Amniotic epithelial cell (primary cell): ENCODE measurements around the gene XPNPEP2.
A peak's percentile ranks its signal among the peaks of the same experiment; 100 is the strongest.

ENCODE experiments used
- DNase-seq: peaks from one replicate; pipeline ENCODE4 v3.0.0-alpha.2; 2010; ENCODE audit warnings: low read depth

XPNPEP2 gene

DNA sequence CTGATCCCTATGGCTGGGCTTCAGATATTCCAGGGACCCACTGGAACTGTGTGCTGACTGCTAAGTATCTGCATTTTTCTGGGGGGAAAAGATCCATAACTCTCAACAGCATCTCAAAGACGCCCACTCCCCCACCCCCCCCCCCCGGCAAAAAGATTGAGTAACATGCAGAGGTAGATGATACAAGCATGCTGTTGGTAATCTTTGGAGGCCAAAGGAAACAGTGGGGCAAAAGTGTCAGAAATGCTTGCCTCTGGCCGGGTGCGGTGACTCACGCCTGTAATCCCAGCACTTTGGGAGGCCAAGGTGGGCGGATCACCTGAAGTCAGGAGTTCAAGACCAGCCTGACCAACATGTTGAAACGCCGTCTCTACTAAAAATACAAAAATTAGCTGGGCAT, 12.2 kb downstream of the XPNPEP2 start:
- DNase-seq, result peak; percentile 54

DNA sequence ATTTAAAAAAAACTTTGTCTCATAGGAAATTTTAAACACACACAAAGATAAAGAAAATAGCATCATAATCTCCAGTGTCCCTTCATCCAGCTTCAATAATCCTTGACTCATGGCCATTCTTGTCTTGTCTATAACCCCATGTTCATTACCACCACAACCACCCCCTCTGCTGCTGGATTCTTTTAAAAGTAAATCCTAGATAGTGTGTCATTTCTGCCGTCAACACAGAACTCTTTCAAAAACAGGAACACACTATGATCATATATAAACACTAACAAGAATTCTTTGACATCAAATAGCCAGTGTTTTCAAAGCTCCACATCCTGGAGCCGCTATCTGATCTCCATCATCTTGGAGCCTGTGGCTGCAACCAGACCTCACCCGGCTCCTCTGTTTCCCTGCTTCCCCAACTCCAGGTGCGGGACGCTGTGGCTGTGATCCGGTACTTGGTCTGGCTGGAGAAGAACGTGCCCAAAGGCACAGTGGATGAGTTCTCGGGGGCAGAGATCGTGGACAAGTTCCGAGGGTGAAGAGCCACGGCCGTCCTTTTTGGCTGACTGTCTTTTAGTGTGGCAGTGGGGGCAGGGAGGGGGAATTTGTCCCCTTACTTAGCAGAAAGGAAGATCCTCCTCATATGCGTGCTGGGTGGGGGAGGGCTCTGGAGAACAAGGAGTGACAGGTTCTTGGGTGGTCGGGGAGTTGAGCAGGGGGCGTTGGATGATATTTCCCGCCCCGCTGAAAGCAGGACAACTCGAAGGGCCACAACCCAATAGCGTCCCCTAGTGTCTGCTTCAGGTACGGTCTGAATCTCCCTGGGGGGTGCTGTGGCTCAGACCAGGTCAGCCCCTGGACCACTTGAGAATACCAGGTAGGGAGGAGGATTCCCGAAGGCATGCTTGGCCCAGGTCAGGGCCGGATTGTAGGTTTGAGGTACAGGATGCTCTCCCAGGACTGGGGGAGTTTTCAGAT, 15.6 kb downstream of the XPNPEP2 start:
- DNase-seq, result peak; percentile 24

DNA sequence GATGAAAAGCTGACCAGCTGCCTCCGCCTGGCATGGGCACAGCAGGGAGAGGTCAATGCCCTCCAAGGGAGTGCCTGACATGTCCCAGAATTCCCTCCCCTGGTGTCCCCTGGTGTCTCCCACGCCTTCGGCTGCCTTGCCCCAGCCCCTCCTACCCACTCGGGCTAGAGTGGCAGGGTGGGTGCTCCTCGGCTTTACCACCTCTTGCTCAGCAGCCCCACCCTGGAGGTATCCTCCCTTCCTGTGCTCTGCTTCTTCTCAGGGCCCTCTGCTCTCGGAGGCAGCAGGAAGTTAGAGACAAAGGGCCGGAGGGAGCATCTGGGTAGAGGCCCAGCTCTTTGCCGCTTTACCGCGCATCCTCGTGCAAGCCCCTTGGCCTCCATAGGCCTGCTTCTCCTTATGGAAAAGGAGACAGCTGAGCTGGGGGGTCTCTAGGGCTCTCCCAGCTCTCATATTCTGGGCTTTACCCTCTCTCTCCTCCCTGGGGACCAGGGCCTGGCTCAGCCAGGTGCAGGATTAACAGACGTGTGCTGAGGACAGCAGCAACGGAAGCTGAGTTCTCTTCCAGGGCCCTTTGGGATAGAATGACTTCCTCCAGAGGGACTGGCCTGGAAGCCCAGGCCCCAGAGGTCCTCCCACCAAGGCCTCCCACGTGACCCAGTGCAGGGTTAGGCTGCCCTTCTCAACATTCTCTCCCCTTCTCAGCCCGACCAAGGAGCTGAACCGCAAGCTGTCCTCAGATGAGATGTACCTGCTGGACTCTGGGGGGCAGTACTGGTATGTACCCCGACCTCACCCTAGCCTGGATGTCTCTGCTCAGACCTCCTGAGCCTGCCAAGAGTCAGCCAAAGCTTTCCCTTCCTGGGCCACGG, 17.2 kb downstream of the XPNPEP2 start:
- no peak for DNase-seq

DNA sequence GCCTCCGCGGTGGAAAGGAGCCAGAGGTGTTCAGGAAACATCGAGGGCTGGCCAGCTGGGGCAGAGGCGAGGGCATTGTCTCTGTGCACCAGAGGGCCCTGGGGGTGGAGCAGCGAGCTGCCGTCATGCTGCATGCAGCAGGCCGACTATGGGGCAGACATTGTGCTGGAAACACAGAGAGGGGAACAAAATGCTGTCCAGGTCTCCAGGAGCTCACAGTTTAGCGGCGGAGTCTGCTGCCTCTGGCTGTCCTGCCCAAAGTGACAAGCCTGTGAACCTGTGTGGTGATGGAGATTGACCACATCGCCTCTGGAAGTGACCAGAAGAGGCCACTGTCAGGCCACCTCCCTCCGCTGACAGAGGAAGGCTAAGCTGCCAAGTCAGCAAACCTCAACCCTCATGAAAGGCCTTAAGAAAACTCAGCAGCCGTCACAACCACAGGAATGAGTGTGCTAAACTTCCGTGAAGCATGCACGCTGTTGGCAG, 20.8 kb downstream of the XPNPEP2 start:
- DNase-seq, result peak; percentile 80

DNA sequence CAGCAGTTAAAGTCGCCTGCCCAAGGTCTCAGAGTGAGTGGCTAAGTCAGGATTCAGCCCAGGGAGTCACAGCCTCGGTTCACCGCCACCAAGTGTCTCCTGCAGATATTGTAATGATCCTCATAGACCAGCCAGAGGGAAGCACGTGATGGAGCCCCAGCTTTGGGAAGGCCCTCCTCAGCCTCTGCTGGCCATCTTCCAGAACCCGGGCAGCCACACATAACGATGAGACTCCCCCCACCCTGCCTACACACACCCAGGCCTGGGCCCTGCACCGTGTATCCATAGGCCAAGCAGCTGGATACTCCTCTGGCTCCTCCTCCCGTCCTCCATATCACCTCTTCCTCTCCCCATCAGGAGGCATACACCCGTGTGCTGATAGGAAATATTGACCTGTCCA, 21.4 kb downstream of the XPNPEP2 start:
- no peak for DNase-seq

DNA sequence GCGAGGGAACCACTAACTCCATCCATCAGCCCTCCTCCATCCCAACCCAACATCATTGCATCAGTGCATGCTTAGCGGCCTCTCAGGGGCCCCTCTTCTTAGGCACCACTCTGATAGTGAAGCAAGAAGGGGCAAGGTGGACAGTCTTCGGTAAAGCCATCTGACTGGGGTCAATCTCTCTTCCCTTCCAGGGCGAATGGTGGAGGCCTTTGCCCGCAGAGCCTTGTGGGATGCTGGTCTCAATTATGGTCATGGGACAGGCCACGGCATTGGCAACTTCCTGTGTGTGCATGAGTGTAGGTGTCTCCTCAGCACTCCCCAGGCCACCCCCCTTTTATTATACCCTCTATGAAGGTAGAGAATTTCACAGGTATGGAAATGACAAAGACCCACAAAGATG, 22.2 kb downstream of the XPNPEP2 start:
- no peak for DNase-seq

DNA sequence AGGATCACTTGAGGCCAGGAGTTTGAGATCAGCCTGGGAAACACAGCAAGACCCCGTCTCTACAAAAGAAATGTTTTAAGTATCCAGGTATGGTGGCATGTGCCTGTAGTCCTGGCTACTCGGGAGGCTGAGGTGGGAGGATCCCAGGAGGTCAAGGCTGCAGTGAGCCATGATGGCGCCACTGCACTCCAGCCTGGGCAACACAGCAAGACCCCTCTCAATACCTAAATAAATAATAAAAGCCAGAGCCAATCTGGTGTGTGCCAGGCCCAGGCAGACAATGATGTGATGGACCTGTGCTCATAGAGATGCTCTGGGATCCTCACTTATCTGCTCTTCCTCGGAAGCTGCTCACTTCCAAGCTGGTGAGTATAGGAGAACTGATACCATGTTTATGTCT, 22.8 kb downstream of the XPNPEP2 start:
- no peak for DNase-seq

DNA sequence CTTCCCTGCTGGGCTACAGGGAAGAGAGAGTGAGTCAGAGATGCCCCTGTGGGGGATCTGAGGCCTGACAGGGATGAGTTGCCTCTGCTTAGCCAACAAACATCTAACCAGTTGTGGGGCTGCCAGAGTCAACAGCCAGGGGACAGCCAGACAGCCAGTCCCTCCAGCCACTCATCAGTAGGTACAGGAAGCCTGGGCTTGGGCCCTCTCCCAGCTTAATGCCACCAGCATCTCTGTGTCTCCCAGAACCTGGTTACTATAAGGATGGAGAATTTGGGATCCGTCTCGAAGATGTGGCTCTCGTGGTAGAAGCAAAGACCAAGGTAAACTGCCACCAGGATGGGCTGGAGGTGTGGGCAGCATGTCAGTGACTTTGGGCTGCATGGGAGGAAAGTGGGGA, 23.7 kb downstream of the XPNPEP2 start:
- DNase-seq, result no peak

DNA sequence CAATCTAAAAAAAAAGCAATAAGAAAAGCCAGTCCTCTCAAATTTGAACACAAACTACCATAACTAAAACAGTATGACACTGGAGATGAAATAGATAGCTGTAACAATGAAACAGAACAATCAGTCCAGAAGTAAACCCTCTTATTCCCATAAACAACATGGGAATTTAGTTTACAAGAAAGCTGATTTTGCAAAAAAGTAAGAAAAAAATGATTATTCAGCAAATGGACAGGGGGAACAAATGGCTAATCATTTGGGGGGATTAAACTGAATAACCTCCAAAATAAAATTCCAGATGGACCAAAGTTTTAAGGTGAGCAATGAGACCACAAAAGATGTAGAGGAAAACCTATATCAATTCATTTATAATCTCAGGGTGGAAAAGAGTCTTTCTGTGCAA, 24.9 kb downstream of the XPNPEP2 start:
- DNase-seq, result no peak

DNA sequence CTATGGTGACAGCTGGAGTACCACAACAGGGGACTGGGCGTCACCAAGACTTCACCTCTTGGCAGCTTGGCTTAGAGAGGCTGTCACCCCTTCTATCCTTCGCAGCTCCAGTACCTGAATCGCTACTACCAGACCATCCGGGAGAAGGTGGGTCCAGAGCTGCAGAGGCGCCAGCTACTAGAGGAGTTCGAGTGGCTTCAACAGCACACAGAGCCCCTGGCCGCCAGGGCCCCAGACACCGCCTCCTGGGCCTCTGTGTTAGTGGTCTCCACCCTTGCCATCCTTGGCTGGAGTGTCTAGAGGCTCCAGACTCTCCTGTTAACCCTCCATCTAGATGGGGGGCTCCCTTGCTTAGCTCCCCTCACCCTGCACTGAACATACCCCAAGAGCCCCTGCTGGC, 29.4 kb downstream of the XPNPEP2 start:
- no peak for DNase-seq

DNA sequence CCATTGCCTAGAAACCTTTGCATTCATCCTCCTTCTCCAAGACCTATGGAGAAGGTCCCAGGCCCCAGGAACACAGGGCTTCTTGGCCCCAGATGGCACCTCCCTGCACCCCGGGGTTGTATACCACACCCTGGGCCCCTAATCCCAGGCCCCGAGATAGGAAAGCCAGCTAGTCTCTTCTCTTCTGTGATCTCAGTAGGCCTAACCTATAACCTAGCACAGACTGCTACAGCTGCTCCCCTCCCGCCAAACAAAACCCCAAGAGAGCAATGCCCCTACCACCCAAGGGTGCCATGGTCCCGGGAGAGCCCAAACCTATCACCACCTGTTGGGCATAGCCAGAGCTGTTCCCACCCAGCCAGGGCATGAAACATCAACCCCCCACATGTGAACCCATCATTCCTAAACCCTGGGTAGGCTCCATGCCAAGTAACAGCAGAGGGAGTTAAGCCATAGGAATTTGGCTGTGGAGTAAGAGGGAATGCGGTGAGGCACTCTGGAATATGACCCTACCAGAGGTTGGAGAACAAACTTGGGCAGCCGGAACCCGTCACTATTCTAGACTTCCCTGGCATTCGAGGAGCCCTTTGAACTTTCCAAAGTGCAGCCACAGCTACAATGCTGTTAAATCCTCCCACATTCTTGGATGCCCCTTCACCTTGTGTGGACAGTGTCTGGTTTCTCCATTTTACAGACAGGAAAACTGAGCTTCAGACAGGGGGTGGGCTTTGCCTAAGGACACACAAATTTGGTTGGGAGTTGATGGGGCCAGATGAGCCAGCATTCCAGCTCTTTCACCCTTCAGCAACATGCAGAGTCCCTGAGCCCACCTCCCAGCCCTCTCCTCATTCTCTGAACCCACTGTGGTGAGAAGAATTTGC, 30.0 kb downstream of the XPNPEP2 start:
- peak; percentile 68 for DNase-seq

DNA sequence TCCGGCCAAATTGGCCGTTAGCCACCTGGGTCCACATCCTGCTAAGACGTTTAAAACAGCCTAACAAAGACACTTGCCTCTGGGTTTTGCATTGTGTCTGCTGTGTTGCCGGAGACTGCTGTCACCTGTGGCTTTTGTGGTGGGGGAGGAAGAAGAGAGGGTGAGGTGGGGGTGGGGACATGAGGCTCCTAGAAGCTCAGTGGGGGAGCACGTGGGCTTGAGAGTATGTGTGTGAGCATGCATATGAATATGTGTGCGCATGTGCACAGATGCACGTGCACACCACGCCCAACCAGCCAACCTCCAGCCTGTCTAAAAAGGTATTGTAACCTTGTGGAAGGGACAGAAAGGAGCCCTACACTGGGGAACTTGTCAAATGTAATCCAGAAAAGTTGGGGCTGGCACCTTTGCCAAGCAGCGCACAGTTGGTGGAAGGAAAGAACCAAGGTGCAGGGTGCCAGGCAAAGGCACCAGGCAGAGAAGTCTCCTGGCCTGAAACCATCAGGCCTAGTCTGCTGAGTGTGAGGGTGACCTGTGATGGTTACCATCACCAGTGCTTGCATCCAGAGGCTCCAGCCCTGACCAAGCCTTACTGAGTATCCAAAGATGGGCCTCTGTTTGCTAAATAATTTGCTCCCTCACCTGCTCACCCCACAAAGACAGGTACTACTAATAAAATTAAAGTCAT, 30.8 kb downstream of the XPNPEP2 start:
- no peak for DNase-seq

DNA sequence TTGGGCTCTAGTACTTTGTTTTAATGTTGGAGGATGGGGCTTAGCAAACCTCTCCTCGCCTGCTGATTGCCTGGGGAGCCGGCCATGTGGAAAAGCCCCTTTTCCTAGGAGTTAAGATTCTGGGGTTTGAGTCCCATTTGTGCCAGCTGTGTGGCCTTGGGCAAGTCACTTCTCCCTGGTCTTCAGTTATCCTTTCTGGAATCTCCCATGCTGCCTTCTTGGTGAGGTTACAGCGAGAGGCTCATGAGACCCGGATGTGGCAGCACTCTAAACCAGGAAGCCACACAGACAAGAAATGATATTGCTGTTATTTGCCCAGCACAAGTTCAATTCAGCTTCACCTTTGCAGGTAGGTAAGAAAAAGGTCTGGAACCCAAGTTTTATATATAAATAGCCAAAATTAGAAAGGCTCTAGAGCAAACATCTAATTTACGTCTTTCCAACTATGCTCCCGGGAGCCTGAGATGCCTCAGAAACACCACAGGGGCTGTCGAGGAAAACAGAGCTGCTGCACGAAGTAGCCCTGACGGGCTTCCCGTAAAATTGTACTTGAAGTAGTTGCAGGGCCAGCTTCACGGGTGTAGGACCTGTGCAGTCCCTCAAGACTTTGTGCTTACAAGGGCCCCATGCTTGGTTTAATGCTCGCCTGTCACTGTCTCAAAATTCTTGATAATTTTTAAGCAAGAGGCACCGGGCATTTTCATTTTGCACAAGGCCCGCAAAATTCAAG, 32.7 kb downstream of the XPNPEP2 start:
- DNase-seq, result no peak

DNA sequence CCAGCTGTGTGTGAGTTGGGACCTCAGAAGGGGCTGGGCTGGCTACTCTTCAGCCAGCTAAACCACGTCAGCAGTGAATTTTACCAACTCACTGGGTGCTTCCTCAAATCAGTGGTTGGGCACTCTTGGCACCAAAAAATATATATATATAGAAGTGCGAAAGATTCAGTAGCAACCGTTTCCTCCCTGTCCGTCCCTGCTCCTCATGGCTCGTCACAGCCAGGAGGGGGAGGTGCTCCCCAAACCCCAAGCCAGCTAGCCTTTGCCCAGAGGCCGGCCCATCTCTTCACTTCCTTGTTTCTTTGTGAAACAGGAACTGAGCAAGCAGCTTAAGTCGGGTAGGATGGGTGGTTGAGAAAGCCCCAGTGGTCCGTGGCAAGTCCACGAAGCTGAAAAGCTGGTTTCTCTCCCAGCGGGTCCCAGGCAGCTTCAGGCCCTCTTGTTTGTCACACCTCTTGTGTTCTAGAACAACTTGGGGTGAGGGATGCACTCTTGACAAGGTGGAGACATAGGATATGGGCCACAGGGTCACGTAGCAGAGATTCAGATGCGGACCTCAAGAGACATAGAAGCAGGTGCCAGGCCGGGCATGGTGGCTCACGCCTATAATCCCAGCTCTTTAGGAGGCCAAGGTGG, 34.1 kb downstream of the XPNPEP2 start:
- no peak for DNase-seq

DNA sequence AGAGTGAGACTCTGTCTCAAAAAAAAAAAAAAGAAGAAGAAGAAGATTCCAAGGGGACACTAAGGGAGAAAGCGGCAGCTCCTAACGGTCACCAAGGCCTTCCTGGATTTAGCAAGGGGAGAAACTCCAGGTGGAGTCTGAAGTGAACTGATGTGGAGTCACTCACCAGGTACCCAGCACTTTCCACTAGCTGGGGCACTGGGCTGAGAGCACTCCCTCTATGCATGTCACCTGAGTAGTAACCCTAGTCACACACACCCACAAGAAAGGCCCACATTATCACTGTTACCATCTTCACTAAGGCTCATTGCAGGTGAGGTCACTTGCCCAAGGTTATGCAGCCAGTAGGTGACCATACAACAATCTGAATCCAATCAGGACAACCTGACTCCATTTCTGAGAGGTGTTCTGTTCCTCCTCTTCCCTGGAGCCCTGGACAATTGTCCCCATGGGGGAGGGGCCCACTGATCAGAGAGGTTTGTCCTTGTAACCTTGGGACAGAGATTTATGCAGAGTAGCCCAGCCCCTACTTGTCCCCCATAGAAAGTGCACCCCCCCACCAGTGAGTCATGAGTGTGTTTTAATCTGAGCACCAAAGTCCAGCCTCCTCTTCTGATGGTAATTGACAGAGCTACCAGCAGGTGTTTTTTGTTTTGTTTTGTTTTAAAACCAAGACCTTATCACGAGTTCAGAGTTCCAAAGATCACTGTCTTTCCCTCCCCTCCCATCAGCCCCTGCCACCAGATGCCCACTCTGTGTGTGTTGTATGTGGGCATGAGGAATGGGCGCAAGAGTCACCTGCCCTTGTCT, 35.1 kb downstream of the XPNPEP2 start:
- no peak for DNase-seq

DNA sequence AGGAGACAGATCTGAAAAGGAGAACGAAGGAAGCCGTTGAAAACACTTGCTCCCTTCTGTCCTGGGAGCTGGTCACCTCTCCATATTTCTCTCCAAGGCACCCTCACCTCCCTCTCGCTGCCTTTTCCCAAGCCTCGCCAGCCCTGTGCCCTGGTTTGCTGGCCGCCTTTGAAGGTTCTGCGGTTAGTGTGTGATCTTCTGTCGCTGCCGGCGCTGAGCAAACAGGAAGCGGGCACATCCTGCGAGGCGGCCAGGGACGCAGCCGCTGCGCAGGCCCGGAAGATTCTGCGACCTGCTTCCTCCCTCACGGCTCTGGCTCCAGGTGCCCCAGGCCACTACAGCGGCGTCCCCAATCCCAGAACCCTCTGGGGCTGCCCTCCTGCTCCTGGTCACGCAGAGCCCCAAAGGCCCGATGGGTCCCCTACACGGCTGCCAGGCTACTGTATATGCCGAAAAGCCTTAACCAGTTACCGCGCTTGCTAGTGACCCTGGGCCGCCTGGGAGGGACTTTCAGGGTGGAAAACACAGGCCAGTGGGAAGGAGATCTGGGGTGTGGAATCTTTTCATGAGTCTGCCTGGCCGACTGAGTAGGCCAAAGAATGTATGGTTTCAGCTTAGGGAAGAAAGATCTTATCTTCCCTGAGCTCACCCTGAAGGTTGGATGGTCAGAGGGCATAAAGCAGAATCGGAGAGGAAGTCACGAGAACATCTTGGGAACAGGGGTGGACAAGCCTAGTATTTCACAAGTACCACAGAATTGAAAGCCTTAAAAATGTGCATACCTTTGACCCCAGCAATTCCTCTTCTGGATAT, 38.6 kb downstream of the XPNPEP2 start:
- peak; percentile 17 for DNase-seq

DNA sequence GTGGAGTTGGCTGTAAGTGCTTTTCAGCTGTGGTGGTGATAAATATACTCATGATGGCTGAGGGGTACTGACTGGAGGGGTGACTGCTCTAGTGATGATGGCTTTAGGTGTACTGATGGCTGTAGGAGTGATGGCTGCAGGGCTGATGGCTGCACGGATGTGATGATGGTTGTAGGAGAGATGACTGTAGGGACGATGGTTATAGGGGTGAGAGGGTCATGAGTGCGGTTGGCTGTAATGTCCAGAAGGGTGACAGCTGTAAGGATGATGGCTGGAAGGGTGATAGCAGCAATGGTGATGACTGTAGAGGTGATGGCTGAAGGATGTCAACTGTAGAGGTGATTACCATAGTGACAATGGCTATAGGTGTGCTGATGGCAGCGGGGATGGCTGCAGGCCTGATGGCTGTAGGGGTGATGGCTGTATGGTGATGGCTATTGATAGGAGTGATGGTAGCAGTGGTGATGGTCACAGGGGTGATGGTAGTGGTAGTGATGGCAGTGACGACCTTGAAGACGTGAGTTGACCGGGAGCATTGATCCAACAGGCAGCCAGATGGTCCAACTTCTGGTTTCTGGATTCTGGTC, 40.4 kb downstream of the XPNPEP2 start:
- DNase-seq, result no peak

DNA sequence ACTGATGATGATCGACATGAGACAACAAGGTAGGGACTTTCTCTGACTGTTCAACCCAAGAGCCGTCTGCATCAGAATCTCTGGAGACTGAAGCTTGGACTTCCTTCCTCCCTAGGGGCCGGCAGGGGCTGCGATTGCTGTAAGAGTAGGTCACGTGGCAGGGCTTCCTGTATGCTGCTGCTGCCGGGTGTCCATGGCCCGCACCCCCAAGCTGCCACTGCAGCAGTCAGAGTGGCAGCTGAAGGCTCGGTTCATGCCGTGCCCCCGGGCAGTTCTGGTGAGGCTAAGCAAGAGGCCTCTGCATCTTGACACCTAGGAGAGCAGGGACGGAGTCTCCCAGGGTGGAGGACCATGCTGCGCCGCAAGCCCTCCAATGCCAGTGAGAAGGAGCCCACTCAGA, 41.0 kb downstream of the XPNPEP2 start, which contains the start of gene SASH3:
Gene SASH3 (plus strand): TSS at position 203 of the 400 bp plus-strand sequence. CDS start 149 bp downstream, at position 352.
- DNase-seq, result no peak
